ENCODE measurements around the gene CCDC15. TPM values are rescaled to one million over a fixed set of nuclear protein-coding genes. Genes with fewer than 3 reads are reported as not detected.

The CCDC15 gene
- total RNA-seq, 2 experiments from 2014 or later = 4.2 to 4.8 TPM

DNA sequence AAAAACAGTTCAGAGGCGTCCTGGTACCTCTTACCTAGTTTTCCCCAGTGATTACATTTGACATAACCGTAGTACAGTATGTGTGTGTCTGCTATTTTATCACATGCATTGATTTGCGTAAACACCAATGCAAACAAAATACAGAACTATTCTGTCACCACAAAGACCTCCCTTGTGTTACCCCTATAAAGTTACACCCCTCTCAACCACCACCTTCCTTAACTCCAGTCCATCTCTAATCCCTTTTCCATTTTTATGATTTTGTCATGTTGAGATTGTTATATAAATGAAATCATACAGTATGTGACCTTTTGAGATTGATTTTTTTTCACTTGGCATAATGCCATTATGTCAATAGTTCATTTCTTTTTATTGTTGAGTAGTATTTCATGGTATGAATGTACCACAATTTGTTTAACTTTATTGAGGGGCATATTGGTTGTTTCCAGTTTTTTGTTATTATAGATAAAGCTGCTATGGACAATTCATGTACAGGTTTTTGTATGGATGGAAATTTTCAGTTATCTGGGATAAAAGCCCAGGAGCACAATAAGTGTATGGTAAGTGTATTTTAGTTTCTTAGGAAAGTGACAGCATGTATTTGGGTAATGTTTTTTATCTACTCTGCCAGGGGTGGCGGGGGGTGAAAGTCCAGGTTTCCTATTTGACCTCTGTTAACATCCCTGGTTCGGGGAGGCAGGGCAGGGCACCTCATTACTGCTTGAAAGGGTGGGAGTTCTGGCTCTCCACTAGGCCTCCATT is 103.1 kb downstream of the CCDC15 start:
- intact Hi-C loops (cut with micrococcal nuclease) = no loop called here
- DNase-seq (no peak), ATAC-seq (no peak)
- CTCF ChIA-PET = no interaction called here
- POLR2A ChIA-PET = interaction anchor here (0.6 kb wide), 1 partner anchor 77 kb away, joined by 3 read pairs; no protein-coding TSS in a partner anchor
- TF ChIP-seq, protein P1, sequence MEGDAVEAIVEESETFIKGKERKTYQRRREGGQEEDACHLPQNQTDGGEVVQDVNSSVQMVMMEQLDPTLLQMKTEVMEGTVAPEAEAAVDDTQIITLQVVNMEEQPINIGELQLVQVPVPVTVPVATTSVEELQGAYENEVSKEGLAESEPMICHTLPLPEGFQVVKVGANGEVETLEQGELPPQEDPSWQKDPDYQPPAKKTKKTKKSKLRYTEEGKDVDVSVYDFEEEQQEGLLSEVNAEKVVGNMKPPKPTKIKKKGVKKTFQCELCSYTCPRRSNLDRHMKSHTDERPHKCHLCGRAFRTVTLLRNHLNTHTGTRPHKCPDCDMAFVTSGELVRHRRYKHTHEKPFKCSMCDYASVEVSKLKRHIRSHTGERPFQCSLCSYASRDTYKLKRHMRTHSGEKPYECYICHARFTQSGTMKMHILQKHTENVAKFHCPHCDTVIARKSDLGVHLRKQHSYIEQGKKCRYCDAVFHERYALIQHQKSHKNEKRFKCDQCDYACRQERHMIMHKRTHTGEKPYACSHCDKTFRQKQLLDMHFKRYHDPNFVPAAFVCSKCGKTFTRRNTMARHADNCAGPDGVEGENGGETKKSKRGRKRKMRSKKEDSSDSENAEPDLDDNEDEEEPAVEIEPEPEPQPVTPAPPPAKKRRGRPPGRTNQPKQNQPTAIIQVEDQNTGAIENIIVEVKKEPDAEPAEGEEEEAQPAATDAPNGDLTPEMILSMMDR (IDR thresholded peaks at IDR 0.05) = no peak
- Mint-ChIP-seq H3K27me3 (peaks cover 9% of the 10 kb centered on the region), H3K36me3 (ENCODE audit: low read depth) (no peaks in the 10 kb centered on the region), H3K27ac (no peak overlapping the region), H3K4me3 (no peak overlapping the region), H3K9me3 (no peaks in the 10 kb centered on the region), H3K4me1 (ENCODE audit: low read depth) (peaks cover 3% of the 10 kb centered on the region)

DNA sequence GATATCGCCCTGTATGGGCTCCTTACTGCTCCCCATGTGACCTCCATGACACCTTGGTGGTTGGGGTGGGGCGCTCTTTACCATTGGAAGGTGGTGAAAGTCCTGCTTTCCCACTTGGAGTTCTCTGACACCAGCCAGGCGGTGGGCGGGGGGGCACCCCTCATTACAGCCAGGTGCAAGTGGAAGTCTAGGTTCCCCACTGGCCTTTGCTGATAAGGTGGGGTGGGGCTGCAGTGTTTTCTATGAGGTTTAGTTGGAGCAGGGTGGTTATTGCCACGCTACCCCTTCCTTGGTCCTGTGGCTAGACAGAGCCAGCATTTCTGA is 103.7 kb downstream of the CCDC15 start:
- Mint-ChIP-seq H3K4me1 (ENCODE audit: low read depth) (peaks cover 6% of the 10 kb centered on the region), H3K4me3 (no peak overlapping the region), H3K27me3 (peaks cover 11% of the 10 kb centered on the region), H3K36me3 (ENCODE audit: low read depth) (no peaks in the 10 kb centered on the region), H3K9me3 (no peaks in the 10 kb centered on the region), H3K27ac (no peak overlapping the region)
- TF ChIP-seq, protein P1 (IDR thresholded peaks at IDR 0.05) = no peak
- CTCF ChIA-PET = no interaction called here
- POLR2A ChIA-PET = no interaction called here
- no peak for ATAC-seq
- intact Hi-C loops (cut with micrococcal nuclease) = no loop called here
- no peak for DNase-seq

DNA sequence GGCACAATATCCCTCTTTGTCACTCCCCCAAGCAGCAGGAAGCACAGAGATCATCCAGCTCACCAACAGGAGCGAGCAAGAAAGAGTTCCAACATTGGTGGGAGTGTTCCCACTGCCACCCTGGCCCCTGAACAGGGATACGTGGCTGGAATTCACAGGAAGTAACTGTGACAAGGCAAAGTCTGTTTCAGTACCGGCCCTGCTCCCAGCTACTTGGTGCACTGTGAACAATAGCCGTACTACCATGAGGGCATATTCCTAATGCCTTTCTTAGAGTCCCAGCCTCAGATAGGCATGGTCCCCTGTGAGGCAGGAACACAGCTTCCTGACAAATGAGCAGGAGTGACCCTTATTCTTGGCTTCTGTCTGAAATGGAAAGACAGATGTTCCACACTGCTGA is 107.3 kb downstream of the CCDC15 start:
- no peak for DNase-seq
- H3K9me3 Mint-ChIP-seq = no peaks in the 10 kb centered on the region
- POLR2A ChIA-PET = no interaction called here
- intact Hi-C loops (cut with micrococcal nuclease) = no loop called here
- peaks cover 6% of the 10 kb centered on the region for H3K4me1 Mint-ChIP-seq (ENCODE audit: low read depth)
- no peaks in the 10 kb centered on the region for H3K36me3 Mint-ChIP-seq (ENCODE audit: low read depth)
- peaks cover 33% of the 10 kb centered on the region for H3K27me3 Mint-ChIP-seq
- no peak overlapping the region for H3K4me3 Mint-ChIP-seq
- no peak for ATAC-seq
- no peak overlapping the region for H3K27ac Mint-ChIP-seq
- TF ChIP-seq, protein P1 (IDR thresholded peaks at IDR 0.05) = no peak
- CTCF ChIA-PET = no interaction called here

DNA sequence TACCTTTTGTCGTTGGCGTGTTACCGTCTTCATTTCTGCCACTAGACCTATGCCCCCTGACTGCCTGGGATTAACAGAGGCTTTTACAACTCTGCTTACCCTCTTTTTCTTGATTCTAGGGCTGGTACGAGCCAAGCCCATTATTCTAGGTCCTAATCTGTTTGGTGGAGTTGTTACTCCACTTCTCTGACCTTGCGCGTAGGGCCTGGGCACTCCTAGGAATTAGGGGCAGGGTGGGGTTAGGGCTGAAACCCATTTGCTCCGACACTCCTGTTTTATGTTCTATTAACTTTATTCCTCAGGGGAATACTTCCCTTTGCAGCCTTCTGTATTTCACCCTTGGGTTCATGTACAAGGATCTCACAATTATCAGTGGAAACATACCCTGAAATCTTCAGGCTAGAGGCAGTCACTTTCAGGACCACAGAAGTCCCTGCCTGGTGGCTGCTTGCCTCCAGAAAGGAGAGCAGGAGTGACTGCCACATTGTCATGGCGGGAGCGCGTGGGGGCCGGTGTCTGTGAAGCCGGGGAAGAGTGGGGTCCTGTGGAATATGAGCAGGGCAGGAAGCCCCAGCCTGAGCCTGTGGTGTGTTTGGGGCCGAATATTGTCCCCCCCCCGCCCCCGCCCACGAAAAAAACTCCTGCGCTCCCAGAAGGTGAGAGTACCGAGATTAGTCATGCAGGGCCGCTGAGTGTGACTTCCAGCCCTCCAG is 108.4 kb downstream of the CCDC15 start:
- CTCF ChIA-PET = no interaction called here
- peak overlapping the region; percentile 70 for H3K4me3 Mint-ChIP-seq
- DNase-seq (peak; percentile 12), ATAC-seq (peak; percentile 28)
- H3K27ac Mint-ChIP-seq = peak overlapping the region; percentile 39
- H3K9me3 Mint-ChIP-seq = no peaks in the 10 kb centered on the region
- POLR2A ChIA-PET = no interaction called here
- H3K27me3 Mint-ChIP-seq = peaks cover 33% of the 10 kb centered on the region
- peaks cover 6% of the 10 kb centered on the region for H3K4me1 Mint-ChIP-seq (ENCODE audit: low read depth)
- H3K36me3 Mint-ChIP-seq (ENCODE audit: low read depth) = no peaks in the 10 kb centered on the region
- intact Hi-C loops (cut with micrococcal nuclease) = no loop called here
- TF ChIP-seq, protein P1 (IDR thresholded peaks at IDR 0.05) = no peak

DNA sequence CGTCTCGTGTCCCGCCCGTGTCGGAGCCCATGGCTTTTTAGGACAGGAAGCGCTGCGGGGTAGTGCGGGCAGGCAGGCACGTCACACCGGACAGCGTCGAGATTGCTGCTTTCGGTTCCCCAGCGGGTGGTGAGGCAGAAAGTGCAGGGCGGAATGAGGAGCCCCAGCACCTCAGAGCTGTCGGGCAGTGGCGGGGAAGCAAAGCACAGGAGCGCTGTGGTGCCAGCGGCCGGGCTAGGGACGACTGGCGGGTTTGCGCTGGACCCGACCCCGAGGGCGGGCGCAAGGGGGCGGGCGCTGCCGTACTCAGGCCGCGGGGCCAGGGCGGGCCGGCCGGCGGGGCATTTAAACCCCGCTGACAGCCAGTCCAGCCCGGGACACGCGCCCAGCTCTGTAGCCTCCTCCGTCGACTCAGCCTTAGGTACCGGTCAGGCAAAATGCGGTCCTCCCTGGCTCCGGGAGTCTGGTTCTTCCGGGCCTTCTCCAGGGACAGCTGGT is 109.0 kb downstream of the CCDC15 start, which contains the start of gene SLC37A2:
SLC37A2 (plus strand) TSS at position 375 of the 498 bp plus-strand sequence; CDS start at position 438, 63 bp downstream.
- CTCF ChIA-PET = interaction anchor here (1.3 kb wide), 1 partner anchor 78 kb away, joined by 3 read pairs; no protein-coding TSS in a partner anchor
- TF ChIP-seq, protein P1 (IDR thresholded peaks at IDR 0.05) = no peak
- POLR2A ChIA-PET = no interaction called here
- peaks cover 34% of the 10 kb centered on the region for H3K27me3 Mint-ChIP-seq
- peak within 1 kb of the TSS; percentile 70 for H3K4me3 Mint-ChIP-seq
- H3K36me3 Mint-ChIP-seq (ENCODE audit: low read depth) = no peaks in the 10 kb centered on the region
- H3K4me1 Mint-ChIP-seq (ENCODE audit: low read depth) = peaks cover 6% of the 10 kb centered on the region
- ATAC-seq (peak; percentile 93), DNase-seq (peak; percentile 73)
- intact Hi-C loops (cut with micrococcal nuclease) = no loop called here
- peak within 1 kb of the TSS; percentile 39 for H3K27ac Mint-ChIP-seq
- H3K9me3 Mint-ChIP-seq = no peaks in the 10 kb centered on the region
